DOHH2 (cell line): ENCODE data around the gene GLS.

Experiments used
- CTCF ChIP-seq: fragments of 200-600 bp; sonication (generic); IDR thresholded peaks from one replicate; pipeline ENCODE4 v1.5.1; 2014; ENCODE audit warnings: antibody characterized with exemption, mild to moderate bottlenecking, low read depth, low read length; ENCODE audit not compliant: poor library complexity, severe bottlenecking
- EZH2phosphoT487 ChIP-seq: fragments of 200-600 bp; sonication (generic); IDR thresholded peaks from 2 replicates; pipeline ENCODE4 v1.6.1; 2017; ENCODE audit warnings: borderline replicate concordance, mild to moderate bottlenecking, antibody characterized with exemption, low read length, moderate library complexity, mixed read lengths

- TF ChIP-seq CTCF (no peak), EZH2phosphoT487 (no peak)
Observed at GRCh38 chr2:190973726-190974628, 93.4 kb downstream of the GLS start.
